Brain microvascular endothelial cell (primary cell): Measurements from ENCODE around the gene SH3RF2.

ENCODE experiments used
- DNase-seq: peaks from one replicate; pipeline ENCODE4 v3.0.0-alpha.2; 2020
- H3K27ac ChIP-seq: fragments of 250-450 bp; sonication (Bioruptor Pico); 2 replicates; pipeline ENCODE4 v1.5.1; 2020; ENCODE audit warnings: mild to moderate bottlenecking, moderate library complexity
- H3K27me3 ChIP-seq: fragments of 250-450 bp; sonication (Bioruptor Pico); replicated peaks from 2 replicates; pipeline ENCODE4 v1.5.1; 2020; ENCODE audit warnings: mild to moderate bottlenecking
- H3K36me3 ChIP-seq: fragments of 250-450 bp; sonication (Bioruptor Pico); replicated peaks from 2 replicates; pipeline ENCODE4 v1.5.1; 2020; ENCODE audit warnings: mild to moderate bottlenecking
- H3K4me3 ChIP-seq: 2 replicates; pipeline ENCODE4 v1.5.1; 2011; ENCODE audit warnings: low read depth, mild to moderate bottlenecking, control low read depth, low read length, moderate library complexity
- in situ Hi-C: cut with HindIII; loops from 2 replicates; pipeline ENCODE4 v1.10.0; 2017; ENCODE audit warnings: low sequenced_read_pairs, low pct_ligation_motif_present
- TF ChIP-seq, protein P1 (sequence below): IDR thresholded peaks from 2 replicates; pipeline ENCODE4 v1.5.1; 2011; ENCODE audit warnings: low read depth, mild to moderate bottlenecking, moderate library complexity, low read length, control low read depth, inconsistent platforms; ENCODE audit errors: missing control alignments

Gene SH3RF2

DNA sequence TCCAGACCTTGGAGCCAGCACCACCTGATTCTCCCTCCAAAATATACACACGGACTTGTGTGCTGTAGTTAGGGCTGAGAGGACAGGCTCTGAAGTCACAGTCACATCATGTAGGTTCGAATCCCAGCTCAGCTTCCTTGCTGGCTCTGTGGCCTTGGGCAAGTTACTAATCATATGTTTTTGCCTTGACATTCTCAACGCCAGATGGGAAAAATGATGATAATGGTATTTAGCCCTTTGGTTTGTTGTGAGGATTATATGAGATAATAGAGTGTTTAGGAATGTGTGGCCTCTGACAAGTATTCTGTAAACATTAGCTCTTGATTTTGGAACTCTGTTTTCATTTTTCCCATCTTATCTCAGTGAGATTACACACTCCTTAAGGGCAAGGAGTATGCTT is 96.5 kb downstream of the SH3RF2 start:
- no peaks in the 10 kb centered on the region for H3K36me3 ChIP-seq
- no peaks in the 10 kb centered on the region for H3K27me3 ChIP-seq
- in situ Hi-C loops = no loop called here
- DNase-seq = no peak
- TF ChIP-seq, protein P1, sequence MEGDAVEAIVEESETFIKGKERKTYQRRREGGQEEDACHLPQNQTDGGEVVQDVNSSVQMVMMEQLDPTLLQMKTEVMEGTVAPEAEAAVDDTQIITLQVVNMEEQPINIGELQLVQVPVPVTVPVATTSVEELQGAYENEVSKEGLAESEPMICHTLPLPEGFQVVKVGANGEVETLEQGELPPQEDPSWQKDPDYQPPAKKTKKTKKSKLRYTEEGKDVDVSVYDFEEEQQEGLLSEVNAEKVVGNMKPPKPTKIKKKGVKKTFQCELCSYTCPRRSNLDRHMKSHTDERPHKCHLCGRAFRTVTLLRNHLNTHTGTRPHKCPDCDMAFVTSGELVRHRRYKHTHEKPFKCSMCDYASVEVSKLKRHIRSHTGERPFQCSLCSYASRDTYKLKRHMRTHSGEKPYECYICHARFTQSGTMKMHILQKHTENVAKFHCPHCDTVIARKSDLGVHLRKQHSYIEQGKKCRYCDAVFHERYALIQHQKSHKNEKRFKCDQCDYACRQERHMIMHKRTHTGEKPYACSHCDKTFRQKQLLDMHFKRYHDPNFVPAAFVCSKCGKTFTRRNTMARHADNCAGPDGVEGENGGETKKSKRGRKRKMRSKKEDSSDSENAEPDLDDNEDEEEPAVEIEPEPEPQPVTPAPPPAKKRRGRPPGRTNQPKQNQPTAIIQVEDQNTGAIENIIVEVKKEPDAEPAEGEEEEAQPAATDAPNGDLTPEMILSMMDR = no peak
- no peak overlapping the region for H3K4me3 ChIP-seq
- H3K27ac ChIP-seq = no peak overlapping the region

DNA sequence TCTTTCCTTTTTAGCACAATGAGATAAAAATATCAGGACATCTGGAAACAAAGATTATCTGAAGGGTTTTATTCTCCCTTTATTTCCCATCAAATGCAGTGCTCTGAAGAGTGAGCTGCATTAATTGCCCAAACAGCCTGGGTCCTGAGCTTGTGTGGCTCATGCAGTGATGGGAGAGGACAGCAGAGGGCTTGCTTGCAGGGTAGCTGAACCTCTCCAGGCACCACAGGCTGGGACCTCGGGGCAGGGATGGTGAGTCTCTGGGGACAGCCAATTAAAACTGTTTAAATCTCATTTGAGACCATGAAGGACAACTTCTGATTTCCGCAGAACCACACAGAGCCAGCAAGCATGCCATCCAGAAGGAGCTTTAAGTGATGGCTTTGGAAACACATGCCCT is 97.7 kb downstream of the SH3RF2 start:
- in situ Hi-C loops = no loop called here
- Histone ChIP-seq H3K36me3 (no peaks in the 10 kb centered on the region), H3K27ac (no peak overlapping the region), H3K27me3 (no peaks in the 10 kb centered on the region), H3K4me3 (no peak overlapping the region)
- TF ChIP-seq, protein P1 = no peak
- DNase-seq = no peak

DNA sequence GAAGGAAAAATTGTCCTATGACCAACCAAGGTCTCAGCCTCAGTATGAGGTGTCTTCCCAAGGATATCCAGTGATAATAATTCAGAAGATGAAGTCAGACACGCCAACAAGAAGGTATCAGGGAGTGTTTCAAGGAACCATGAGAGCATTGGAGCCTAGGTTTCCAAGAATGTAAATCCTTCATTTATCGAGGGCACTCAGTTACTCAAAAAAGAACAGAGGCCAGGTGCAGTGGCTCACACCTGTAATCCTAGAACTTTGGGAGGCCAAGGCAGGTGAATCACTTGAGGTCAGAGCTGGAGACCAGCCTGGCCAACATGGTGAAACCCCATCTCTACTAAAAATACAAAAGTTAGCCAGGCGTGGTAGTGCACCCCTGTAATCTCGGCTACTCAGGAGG is 98.2 kb downstream of the SH3RF2 start:
- no peaks in the 10 kb centered on the region for H3K27me3 ChIP-seq
- no peak for DNase-seq
- in situ Hi-C loops = no loop called here
- no peak overlapping the region for H3K27ac ChIP-seq
- TF ChIP-seq, protein P1 = no peak
- H3K36me3 ChIP-seq = no peaks in the 10 kb centered on the region
- no peak overlapping the region for H3K4me3 ChIP-seq

DNA sequence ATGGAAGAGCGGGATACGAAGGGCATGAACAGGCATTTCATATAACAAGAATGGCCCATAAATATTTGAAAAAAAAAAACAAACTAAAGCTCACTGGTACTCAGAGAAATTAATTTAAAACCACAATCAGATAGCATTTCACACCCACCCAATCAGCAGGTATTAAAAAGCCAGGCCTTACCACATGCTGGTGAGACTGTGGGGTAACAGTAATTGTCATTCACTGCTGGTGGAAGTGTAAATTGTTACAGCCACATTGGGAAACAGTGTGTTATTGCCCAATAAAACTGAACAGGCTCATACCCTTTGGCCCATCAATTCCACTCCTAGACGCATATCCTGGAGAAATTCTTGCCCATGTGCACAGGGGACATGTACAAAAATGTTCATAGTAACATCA is 103.0 kb downstream of the SH3RF2 start:
- Histone ChIP-seq H3K36me3 (no peaks in the 10 kb centered on the region), H3K27ac (no peak overlapping the region), H3K4me3 (no peak overlapping the region), H3K27me3 (no peaks in the 10 kb centered on the region)
- TF ChIP-seq, protein P1 = no peak
- DNase-seq = no peak
- in situ Hi-C loops = no loop called here

DNA sequence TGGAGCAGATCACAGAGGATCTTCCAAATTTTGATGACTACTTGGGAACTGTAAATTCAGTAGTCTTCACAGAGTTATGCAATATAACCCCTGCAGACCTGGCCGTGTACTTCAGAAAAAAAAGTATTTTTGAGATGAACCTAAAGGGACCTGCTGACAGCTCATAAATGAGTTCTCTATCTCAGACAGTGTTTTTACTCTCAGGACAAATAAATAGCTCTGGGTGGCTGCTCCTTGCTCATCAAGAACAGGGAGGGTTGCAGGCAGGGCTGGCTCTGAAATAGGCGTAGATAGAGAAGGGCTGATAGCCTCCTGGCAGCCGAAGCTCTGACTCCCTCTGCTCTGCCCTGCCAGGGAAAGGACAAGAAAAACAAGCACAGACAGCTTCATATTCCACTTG is 104.1 kb downstream of the SH3RF2 start:
- no peak for DNase-seq
- H3K4me3 ChIP-seq = no peak overlapping the region
- H3K27me3 ChIP-seq = no peaks in the 10 kb centered on the region
- no peaks in the 10 kb centered on the region for H3K36me3 ChIP-seq
- TF ChIP-seq, protein P1 = no peak
- H3K27ac ChIP-seq = no peak overlapping the region
- in situ Hi-C loops = no loop called here

DNA sequence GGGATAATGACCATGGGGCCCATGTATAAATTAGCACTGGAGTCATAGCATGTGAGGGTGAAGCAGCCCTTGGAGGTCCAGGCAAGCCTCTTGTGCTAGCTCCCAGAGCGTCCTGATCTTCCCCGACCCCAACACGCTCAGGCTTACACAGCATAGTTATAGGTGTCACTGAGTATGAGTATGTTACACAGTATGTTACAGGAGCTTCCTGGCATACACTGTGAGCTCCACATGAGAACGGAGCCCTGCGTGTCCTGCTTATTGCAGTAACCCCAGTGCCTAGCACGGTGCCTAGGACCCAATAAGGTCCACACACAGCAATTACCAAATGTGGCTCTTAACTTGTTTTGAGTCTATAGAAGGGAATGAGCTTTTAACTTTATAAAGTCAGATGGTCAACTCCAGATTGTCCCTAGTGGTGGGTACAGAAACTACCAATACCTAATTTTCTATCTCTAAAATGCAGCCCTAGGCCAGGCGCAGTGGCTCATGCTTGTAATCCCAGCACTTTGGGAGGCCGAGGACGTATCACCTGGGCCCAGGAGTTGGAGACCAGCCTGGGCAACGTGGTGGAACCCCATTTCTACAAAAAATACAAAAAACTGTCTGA is 104.9 kb downstream of the SH3RF2 start:
- Histone ChIP-seq H3K36me3 (no peaks in the 10 kb centered on the region), H3K27me3 (no peaks in the 10 kb centered on the region), H3K27ac (no peak overlapping the region), H3K4me3 (no peak overlapping the region)
- DNase-seq = no peak
- TF ChIP-seq, protein P1 = peak; percentile 47
- in situ Hi-C loops = no loop called here
